SH-SY5Y (cell line): ENCODE data around the gene NDUFS2.

ENCODE experiments used
- GATA2 ChIP-seq: IDR thresholded peaks from 2 replicates; pipeline ENCODE4 v1.6.1; 2011; ENCODE audit warnings: mild to moderate bottlenecking, low read depth, low read length
- GATA3 ChIP-seq: IDR thresholded peaks from 2 replicates; pipeline ENCODE4 v1.6.1; 2011; ENCODE audit warnings: low read depth, mild to moderate bottlenecking, low read length, moderate library complexity

- TF ChIP-seq GATA3 (no peak), GATA2 (no peak)
These were observed 4.4 kb downstream of the NDUFS2 start for GRCh38 chr1:161206411-161207140.
